Measurements from ENCODE around the gene KIF25.
"Not testable (repeated sequence)": the region's sequence is repeated elsewhere in the genome, so short reads cannot be mapped to it uniquely, and the experiment has no call there.

Gene KIF25

GRCh38 chr6:167970230-167970629 lies 27.2 kb upstream of the KIF25 start:
- H3K4me3 ChIP-seq (ENCODE audit: low read depth, low read length), result no peak overlapping the region
- TF ChIP-seq MYC (IDR thresholded peaks at IDR 0.05; ENCODE audit: low read depth, low read length) (no peak), CTCF (IDR thresholded peaks at IDR 0.05; ENCODE audit: low read depth, low read length) (no peak), POLR2A (IDR thresholded peaks at IDR 0.05; ENCODE audit: extremely low read depth, insufficient read length) (no peak)
- TF ChIP-seq, protein P1, sequence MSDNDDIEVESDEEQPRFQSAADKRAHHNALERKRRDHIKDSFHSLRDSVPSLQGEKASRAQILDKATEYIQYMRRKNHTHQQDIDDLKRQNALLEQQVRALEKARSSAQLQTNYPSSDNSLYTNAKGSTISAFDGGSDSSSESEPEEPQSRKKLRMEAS (IDR thresholded peaks at IDR 0.05; ENCODE audit: low read depth, low read length), result no peak
- DNase-seq (ENCODE audit: low read depth), result no peak

- TF ChIP-seq MYC (IDR thresholded peaks at IDR 0.05; ENCODE audit: low read depth, low read length) (no peak), POLR2A (IDR thresholded peaks at IDR 0.05; ENCODE audit: extremely low read depth, insufficient read length) (no peak), CTCF (IDR thresholded peaks at IDR 0.05; ENCODE audit: low read depth, low read length) (no peak)
- TF ChIP-seq, protein P1 (IDR thresholded peaks at IDR 0.05; ENCODE audit: low read depth, low read length), result no peak
- DNase-seq (ENCODE audit: low read depth), result no peak
- no peak overlapping the region for H3K4me3 ChIP-seq (ENCODE audit: low read depth, low read length)
Measured at GRCh38 chr6:167972193-167972592, 25.3 kb upstream of the KIF25 start.

DNA sequence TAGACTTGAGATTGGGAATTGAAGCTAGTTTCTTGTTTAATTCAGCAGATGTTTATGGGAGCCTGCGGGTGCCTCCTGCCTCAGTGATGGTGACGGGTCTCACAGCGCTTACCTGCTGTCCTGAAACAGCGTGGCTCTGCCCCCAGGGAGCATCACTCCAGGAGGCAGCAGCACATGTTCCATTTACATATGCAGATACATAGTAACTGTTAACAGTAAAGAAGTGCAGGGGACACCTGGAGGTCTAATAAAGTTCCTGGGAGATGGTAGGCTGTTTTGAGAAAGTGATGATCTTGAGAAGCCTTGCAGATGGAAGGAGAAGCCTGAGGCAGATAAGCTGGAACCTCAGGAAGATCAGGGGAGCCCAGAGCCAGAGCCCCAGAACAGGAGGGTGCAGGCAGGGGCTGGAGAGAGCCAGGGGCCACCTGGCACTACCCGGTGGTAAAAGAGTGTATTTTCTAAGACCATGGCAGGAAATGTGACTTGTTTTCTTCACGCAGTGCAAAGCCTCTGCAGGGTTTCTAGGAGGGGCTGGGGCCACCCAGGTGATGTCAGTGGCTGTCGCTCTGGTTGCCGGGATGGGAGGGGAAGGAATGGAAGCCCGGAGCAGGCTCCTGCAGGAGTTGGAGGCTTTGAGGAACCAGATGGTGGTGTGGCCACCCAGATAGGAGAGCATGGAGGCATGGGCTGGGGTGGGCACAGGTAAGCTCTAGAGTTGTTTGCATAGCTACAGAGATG lies 24.2 kb upstream of the KIF25 start:
- TF ChIP-seq MYC (IDR thresholded peaks at IDR 0.05; ENCODE audit: low read depth, low read length) (no peak), CTCF (IDR thresholded peaks at IDR 0.05; ENCODE audit: low read depth, low read length) (no peak), POLR2A (IDR thresholded peaks at IDR 0.05; ENCODE audit: extremely low read depth, insufficient read length) (no peak)
- TF ChIP-seq, protein P1 (IDR thresholded peaks at IDR 0.05; ENCODE audit: low read depth, low read length), result no peak
- DNase-seq (ENCODE audit: low read depth), result no peak
- no peak overlapping the region for H3K4me3 ChIP-seq (ENCODE audit: low read depth, low read length)

DNA sequence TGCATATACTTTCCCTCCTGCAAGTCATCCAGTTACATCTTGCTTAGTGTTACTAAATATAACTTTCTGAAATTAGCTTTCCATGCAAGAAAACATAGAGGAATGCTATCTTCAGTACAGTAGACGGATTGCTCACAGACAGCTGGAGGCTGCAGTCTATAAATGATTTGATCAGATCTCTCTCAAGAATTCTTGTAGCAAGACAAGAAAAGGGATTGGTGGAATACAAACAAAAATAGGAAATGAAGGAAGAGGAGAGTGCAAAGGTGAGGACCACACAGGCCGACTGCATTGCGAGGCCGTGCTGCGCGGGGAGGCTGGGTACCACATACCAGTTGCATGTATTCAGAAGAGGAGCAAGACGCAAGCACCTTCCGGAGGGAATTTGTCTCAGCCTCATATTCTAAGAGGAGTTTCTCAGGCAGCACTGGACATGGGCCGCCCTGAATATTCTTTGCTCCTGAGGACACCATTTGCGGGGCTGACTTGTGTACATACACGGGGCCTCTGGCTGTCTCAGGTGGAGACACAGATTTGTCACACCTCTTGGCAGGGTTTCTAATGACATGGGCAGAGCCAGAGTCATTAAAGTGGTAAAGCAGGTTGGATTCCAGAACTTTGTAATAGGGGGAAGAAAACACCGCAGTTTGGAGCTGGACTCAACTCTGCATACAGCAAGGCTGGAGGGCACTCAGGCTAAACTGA lies 22.7 kb upstream of the KIF25 start:
- no peak overlapping the region for H3K4me3 ChIP-seq (ENCODE audit: low read depth, low read length)
- TF ChIP-seq, protein P1 (IDR thresholded peaks at IDR 0.05; ENCODE audit: low read depth, low read length), result no peak
- TF ChIP-seq MYC (IDR thresholded peaks at IDR 0.05; ENCODE audit: low read depth, low read length) (no peak), CTCF (IDR thresholded peaks at IDR 0.05; ENCODE audit: low read depth, low read length) (no peak), POLR2A (IDR thresholded peaks at IDR 0.05; ENCODE audit: extremely low read depth, insufficient read length) (no peak)
- DNase-seq (ENCODE audit: low read depth), result no peak

- H3K4me3 ChIP-seq (ENCODE audit: low read depth, low read length), result no peak overlapping the region
- TF ChIP-seq, protein P1 (IDR thresholded peaks at IDR 0.05; ENCODE audit: low read depth, low read length), result no peak
- TF ChIP-seq POLR2A (IDR thresholded peaks at IDR 0.05; ENCODE audit: extremely low read depth, insufficient read length), result no peak
- no peak for TF ChIP-seq CTCF (IDR thresholded peaks at IDR 0.05; ENCODE audit: low read depth, low read length)
- no peak for TF ChIP-seq MYC (IDR thresholded peaks at IDR 0.05; ENCODE audit: low read depth, low read length)
- no peak for DNase-seq (ENCODE audit: low read depth)
Measured at GRCh38 chr6:167975458-167975857, 22.0 kb upstream of the KIF25 start.

- not testable (repeated sequence) for H3K4me3 ChIP-seq (ENCODE audit: low read depth, low read length); DNase-seq (ENCODE audit: low read depth)
Measured at GRCh38 chr6:167976116-167976657, 21.3 kb upstream of the KIF25 start.
